Measurements from ENCODE around the gene INTS12.

DNA sequence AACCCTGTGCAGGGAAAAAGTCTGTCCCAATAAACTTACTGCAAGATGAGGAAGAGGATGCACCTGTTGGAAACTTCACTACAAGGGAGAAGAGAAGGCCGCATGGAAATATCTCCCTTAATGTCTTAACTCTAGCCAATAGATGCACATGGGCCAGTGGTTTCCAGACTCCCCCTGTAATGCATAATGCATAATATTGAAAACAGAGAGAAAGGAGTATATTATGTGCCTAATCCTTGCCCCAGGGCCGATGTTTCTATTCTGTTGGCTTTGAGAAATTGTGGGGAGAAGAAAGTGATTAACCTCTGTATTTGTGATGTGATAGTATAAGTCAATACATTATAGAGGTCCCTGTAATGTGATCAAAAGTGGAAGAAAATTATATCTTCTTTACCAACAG, 37.2 kb downstream of the INTS12 start:
- TF ChIP-seq, protein P1, sequence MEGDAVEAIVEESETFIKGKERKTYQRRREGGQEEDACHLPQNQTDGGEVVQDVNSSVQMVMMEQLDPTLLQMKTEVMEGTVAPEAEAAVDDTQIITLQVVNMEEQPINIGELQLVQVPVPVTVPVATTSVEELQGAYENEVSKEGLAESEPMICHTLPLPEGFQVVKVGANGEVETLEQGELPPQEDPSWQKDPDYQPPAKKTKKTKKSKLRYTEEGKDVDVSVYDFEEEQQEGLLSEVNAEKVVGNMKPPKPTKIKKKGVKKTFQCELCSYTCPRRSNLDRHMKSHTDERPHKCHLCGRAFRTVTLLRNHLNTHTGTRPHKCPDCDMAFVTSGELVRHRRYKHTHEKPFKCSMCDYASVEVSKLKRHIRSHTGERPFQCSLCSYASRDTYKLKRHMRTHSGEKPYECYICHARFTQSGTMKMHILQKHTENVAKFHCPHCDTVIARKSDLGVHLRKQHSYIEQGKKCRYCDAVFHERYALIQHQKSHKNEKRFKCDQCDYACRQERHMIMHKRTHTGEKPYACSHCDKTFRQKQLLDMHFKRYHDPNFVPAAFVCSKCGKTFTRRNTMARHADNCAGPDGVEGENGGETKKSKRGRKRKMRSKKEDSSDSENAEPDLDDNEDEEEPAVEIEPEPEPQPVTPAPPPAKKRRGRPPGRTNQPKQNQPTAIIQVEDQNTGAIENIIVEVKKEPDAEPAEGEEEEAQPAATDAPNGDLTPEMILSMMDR (IDR thresholded peaks at IDR 0.05): no peak
- no peak for TF ChIP-seq POLR2A (IDR thresholded peaks at IDR 0.05)

Data from thyroid gland (tissue), 4 donors.